CD14-positive monocyte (primary cell): Measurements from ENCODE around the gene PLPPR3. TPM values are rescaled to one million over a fixed set of nuclear protein-coding genes. Genes with fewer than 3 reads are reported as not detected.

Source experiments
- DNase-seq, 3 donors: peaks; one replicate each; pipeline ENCODE4 v3.0.0-alpha.2; 2011 to 2022
- H2AFZ ChIP-seq: 2 replicates; pipeline ENCODE4 v1.6.0; 2012; ENCODE audit warnings: mild to moderate bottlenecking, low read depth, low read length, inconsistent platforms; ENCODE audit not compliant: insufficient read depth, poor library complexity, severe bottlenecking
- H3K27ac ChIP-seq, 2 donors: 1 replicate in 1 of 2; 2 replicates in 1 of 2; pipeline ENCODE4 v1.5.1; 2012 to 2013; ENCODE audit warnings: low read length in 2 of 2, control low read depth in 1 of 2, inconsistent platforms in 1 of 2, low read depth in 1 of 2, mild to moderate bottlenecking in 1 of 2
- H3K27me3 ChIP-seq, 2 donors: one replicate each; pipeline versions ENCODE4 v1.6.0 to v1.6.1; 2011 to 2013; ENCODE audit warnings: low read length in 2 of 2; ENCODE audit not compliant: control insufficient read depth in 2 of 2, insufficient read depth in 2 of 2
- H3K36me3 ChIP-seq, 2 donors: replicated peaks in 1 of 2; 1 replicate in 1 of 2; 2 replicates in 1 of 2; pipeline versions ENCODE4 v1.5.1 to v1.6.1; 2012 to 2013; ENCODE audit warnings: low read length in 2 of 2, control low read depth in 1 of 2, inconsistent platforms in 1 of 2, mild to moderate bottlenecking in 1 of 2; ENCODE audit not compliant: insufficient read depth in 2 of 2, control insufficient read depth in 1 of 2
- H3K4me1 ChIP-seq, 2 donors: 1 replicate in 1 of 2; 2 replicates in 1 of 2; pipeline versions ENCODE4 v1.5.1 to v1.6.1; 2012 to 2013; ENCODE audit warnings: low read length in 2 of 2, control low read depth in 1 of 2, inconsistent platforms in 1 of 2, mild to moderate bottlenecking in 1 of 2, moderate library complexity in 1 of 2; ENCODE audit not compliant: insufficient read depth in 2 of 2, control insufficient read depth in 1 of 2
- H3K4me2 ChIP-seq: replicated peaks from 2 replicates; pipeline ENCODE3; 2012; ENCODE audit warnings: low read length, moderate library complexity, mild to moderate bottlenecking; ENCODE audit not compliant: poor library complexity, severe bottlenecking; ENCODE audit errors: extremely low read depth
- H3K4me3 ChIP-seq, 3 experiments: fragments of 200-600 bp in 1 of 3; sonication (generic) in 1 of 3; replicated peaks in 1 of 3; 1 replicate in 2 of 3; 2 replicates in 1 of 3; pipeline ENCODE4 v1.5.1; 2011 to 2013; ENCODE audit warnings: low read length in 3 of 3, mild to moderate bottlenecking in 3 of 3, control low read depth in 2 of 3, low read depth in 2 of 3, inconsistent platforms in 1 of 3, moderate library complexity in 1 of 3
- H3K79me2 ChIP-seq: 2 replicates; pipeline ENCODE4 v1.6.0; 2012; ENCODE audit warnings: mild to moderate bottlenecking, control low read depth, inconsistent platforms, low read length, moderate library complexity; ENCODE audit not compliant: insufficient read depth
- H3K9ac ChIP-seq: 2 replicates; pipeline ENCODE4 v1.6.0; 2017; ENCODE audit warnings: low read length, mild to moderate bottlenecking; ENCODE audit not compliant: insufficient read depth, poor library complexity, severe bottlenecking
- H3K9me3 ChIP-seq, 2 donors: replicated peaks in 1 of 2; 1 replicate in 1 of 2; 2 replicates in 1 of 2; pipeline versions ENCODE4 v1.5.1 to v1.6.1; 2012 to 2013; ENCODE audit warnings: low read length in 2 of 2, control low read depth in 1 of 2; ENCODE audit not compliant: control insufficient read depth in 1 of 2, insufficient read depth in 1 of 2
- H4K20me1 ChIP-seq: 2 replicates; pipeline ENCODE4 v1.6.0; 2012; ENCODE audit warnings: mild to moderate bottlenecking, low read length, control low read depth, moderate library complexity; ENCODE audit not compliant: insufficient read depth
- H3K27ac Mint-ChIP-seq, 7 donors: one replicate each; pipeline ENCODE4 v1.8.0; 2020; ENCODE audit warnings: mild to moderate bottlenecking in 7 of 7, mixed read lengths in 7 of 7, moderate library complexity in 6 of 7, inconsistent platforms in 2 of 7
- H3K27me3 Mint-ChIP-seq, 3 donors: one replicate each; pipeline ENCODE4 v1.8.0; 2021 to 2022; ENCODE audit warnings: low read depth in 3 of 3, mild to moderate bottlenecking in 3 of 3, mixed read lengths in 3 of 3, moderate library complexity in 3 of 3, inconsistent platforms in 1 of 3
- H3K36me3 Mint-ChIP-seq, 2 donors: one replicate each; pipeline ENCODE4 v1.8.0; 2020; ENCODE audit warnings: mixed read lengths in 2 of 2, inconsistent platforms in 1 of 2, mild to moderate bottlenecking in 1 of 2
- H3K4me1 Mint-ChIP-seq: one replicate; pipeline ENCODE4 v1.8.0; 2020; ENCODE audit warnings: mild to moderate bottlenecking, mixed read lengths
- H3K4me3 Mint-ChIP-seq, 2 donors: one replicate each; pipeline ENCODE4 v1.8.0; 2020; ENCODE audit warnings: mild to moderate bottlenecking in 2 of 2, mixed read lengths in 2 of 2, moderate library complexity in 1 of 2
- H3K9me3 Mint-ChIP-seq, 7 donors: one replicate each; pipeline ENCODE4 v1.8.0; 2020 to 2022; ENCODE audit warnings: mixed read lengths in 7 of 7, mild to moderate bottlenecking in 6 of 7, moderate library complexity in 6 of 7, inconsistent platforms in 2 of 7
- WGBS: methylation state at CpG from one replicate; pipeline ENCODE4 v1.1.5; 2013; ENCODE audit warnings: missing lambda C conversion rate; ENCODE audit not compliant: insufficient coverage; 5-methylcytosine and 5-hydroxymethylcytosine counted together
- intact Hi-C, 2 donors: fragments of 100-400 bp; cut with micrococcal nuclease; formaldehyde crosslinking; loops; one replicate each; pipeline versions ENCODE4 v1.15.0 to v1.15.1; 2023
- polyA plus RNA-seq, 3 donors: library from polyadenylated mRNA; depleted of rRNA in 1 of 3; unstranded in 2 of 3; stranded (reverse) in 1 of 3; fragments of 300-500 nt in 2 of 3; fragments of >200 nt in 1 of 3; fragmentation: Illumina TruSeq in 2 of 3; gene quantifications; 1 replicate in 2 of 3; 2 replicates in 1 of 3; pipeline ENCODE4 v1.2.3, GENCODE V29; 2012 to 2021
- TF ChIP-seq, protein P1 (sequence below): fragments of 200-600 bp; IDR thresholded peaks from one replicate; pipeline ENCODE4 v1.8.0; 2022; ENCODE audit warnings: antibody characterized with exemption, mild to moderate bottlenecking

Gene PLPPR3
- polyA plus RNA-seq, 3 donors = 1.2 TPM; not detected in 2

DNA sequence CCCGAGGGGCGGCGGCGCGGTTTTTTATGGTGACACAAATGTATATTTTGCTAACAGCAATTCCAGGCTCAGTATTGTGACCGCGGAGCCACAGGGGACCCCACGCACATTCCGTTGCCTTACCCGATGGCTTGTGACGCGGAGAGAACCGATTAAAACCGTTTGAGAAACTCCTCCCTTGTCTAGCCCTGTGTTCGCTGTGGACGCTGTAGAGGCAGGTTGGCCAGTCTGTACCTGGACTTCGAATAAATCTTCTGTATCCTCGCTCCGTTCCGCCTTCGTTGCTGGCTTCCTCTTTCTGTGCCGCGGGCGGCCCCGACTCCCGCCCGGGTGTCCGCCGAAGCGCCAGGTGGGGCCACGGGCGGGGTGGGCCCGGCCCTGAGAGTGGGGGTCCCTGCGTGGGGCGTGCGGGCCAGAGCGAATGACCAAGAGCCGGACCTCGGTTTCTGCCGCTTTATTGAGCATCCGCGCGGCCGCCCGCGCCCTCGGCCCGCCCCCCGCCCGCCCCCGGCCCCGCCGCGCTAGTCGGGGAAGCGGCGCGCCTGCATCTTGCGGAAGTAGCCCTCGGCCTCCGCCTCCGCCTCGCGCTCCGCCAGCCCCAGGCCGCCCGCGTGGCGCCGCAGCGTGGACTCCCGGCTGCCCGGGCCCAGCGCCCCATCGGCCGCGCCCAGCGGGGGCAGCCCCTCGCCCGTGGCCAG, 9.6 kb downstream of the PLPPR3 start:
- no peak overlapping the region for H3K4me3 Mint-ChIP-seq
- H3K27ac Mint-ChIP-seq = no peak overlapping the region
- no peak overlapping the region for H3K9ac ChIP-seq
- no peak overlapping the region for H3K4me3 ChIP-seq
- H3K4me2 ChIP-seq = no peak overlapping the region
- TF ChIP-seq, protein P1, sequence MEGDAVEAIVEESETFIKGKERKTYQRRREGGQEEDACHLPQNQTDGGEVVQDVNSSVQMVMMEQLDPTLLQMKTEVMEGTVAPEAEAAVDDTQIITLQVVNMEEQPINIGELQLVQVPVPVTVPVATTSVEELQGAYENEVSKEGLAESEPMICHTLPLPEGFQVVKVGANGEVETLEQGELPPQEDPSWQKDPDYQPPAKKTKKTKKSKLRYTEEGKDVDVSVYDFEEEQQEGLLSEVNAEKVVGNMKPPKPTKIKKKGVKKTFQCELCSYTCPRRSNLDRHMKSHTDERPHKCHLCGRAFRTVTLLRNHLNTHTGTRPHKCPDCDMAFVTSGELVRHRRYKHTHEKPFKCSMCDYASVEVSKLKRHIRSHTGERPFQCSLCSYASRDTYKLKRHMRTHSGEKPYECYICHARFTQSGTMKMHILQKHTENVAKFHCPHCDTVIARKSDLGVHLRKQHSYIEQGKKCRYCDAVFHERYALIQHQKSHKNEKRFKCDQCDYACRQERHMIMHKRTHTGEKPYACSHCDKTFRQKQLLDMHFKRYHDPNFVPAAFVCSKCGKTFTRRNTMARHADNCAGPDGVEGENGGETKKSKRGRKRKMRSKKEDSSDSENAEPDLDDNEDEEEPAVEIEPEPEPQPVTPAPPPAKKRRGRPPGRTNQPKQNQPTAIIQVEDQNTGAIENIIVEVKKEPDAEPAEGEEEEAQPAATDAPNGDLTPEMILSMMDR = no peak
- H4K20me1 ChIP-seq = peaks cover 58% of the 10 kb centered on the region
- peaks cover 0 to 11% (median 0%) of the 10 kb centered on the region in 7 donors for H3K9me3 Mint-ChIP-seq
- H3K4me1 ChIP-seq = no peaks in the 10 kb centered on the region
- H3K79me2 ChIP-seq = peaks cover 43% of the 10 kb centered on the region
- no peak overlapping the region for H3K27ac ChIP-seq
- 88% methylated on average over 70 of the region's 80 CpGs for WGBS
- H3K36me3 Mint-ChIP-seq = peaks cover 33 to 58% of the 10 kb centered on the region in 2 donors
- no peaks in the 10 kb centered on the region for H3K9me3 ChIP-seq
- peaks cover 48 to 49% of the 10 kb centered on the region in 2 donors for H3K36me3 ChIP-seq
- H3K27me3 ChIP-seq = no peaks in the 10 kb centered on the region
- no peak for DNase-seq
- H3K27me3 Mint-ChIP-seq = no peaks in the 10 kb centered on the region
- intact Hi-C loops = no loop called here
- H3K4me1 Mint-ChIP-seq = peaks cover 1% of the 10 kb centered on the region
- H2AFZ ChIP-seq = no peak overlapping the region

DNA sequence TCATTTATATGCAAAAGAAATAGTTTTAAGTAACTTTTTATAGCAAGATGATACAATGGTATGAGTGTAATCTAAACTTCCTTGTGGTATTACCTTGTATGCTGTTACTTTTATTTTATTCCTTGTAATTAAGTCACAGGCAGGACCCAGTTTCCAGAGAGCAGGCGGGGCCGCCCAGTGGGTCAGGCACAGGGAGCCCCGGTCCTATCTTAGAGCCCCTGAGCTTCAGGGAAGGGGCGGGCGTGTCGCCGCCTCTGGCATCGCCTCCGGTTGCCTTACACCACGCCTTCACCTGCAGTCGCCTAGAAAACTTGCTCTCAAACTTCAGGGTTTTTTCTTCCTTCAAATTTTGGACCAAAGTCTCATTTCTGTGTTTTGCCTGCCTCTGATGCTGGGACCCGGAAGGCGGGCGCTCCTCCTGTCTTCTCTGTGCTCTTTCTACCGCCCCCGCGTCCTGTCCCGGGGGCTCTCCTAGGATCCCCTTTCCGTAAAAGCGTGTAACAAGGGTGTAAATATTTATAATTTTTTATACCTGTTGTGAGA, 10.2 kb downstream of the PLPPR3 start:
- TF ChIP-seq, protein P1 = no peak
- H3K4me2 ChIP-seq = no peak overlapping the region
- 90% methylated on average over 11 of the region's 20 CpGs for WGBS
- Mint-ChIP-seq H3K4me1 (peaks cover 1% of the 10 kb centered on the region), H3K9me3 (peaks cover 0 to 10% (median 0%) of the 10 kb centered on the region in 7 donors), H3K36me3 (peaks cover 38 to 64% of the 10 kb centered on the region in 2 donors), H3K4me3 (no peak overlapping the region), H3K27ac (no peak overlapping the region), H3K27me3 (no peaks in the 10 kb centered on the region)
- peaks cover 64% of the 10 kb centered on the region for H4K20me1 ChIP-seq
- no peaks in the 10 kb centered on the region for H3K27me3 ChIP-seq
- intact Hi-C loops = no loop called here
- H3K9ac ChIP-seq = no peak overlapping the region
- H3K27ac ChIP-seq = no peak overlapping the region
- DNase-seq = no peak
- H3K79me2 ChIP-seq = peaks cover 49% of the 10 kb centered on the region
- no peak overlapping the region for H2AFZ ChIP-seq
- H3K9me3 ChIP-seq = no peaks in the 10 kb centered on the region
- H3K4me1 ChIP-seq = no peaks in the 10 kb centered on the region
- peaks cover 54 to 55% of the 10 kb centered on the region in 2 donors for H3K36me3 ChIP-seq
- H3K4me3 ChIP-seq = no peak overlapping the region
